Aorta (tissue), 5 donors: ENCODE results near the gene DMRT3. TPM values are rescaled to one million over a fixed set of nuclear protein-coding genes. Genes with fewer than 3 reads are reported as not detected.

Experiments used
- ATAC-seq: fragments of 200-7000 bp; cut with Tn5 transposase; one replicate; pipeline ENCODE4 v1.9.1; 2022; ENCODE audit warnings: moderate library complexity; ENCODE audit not compliant: low FRiP score
- DNase-seq, 2 donors: peaks; one replicate each; pipeline ENCODE4 v3.0.0-alpha.2; 2020
- H3K27ac ChIP-seq, 2 donors: one replicate each; pipeline ENCODE4 v1.5.1; 2013; ENCODE audit warnings: low read length in 2 of 2, mild to moderate bottlenecking in 2 of 2, moderate library complexity in 2 of 2, control low read depth in 1 of 2, inconsistent platforms in 1 of 2, low read depth in 1 of 2
- H3K27me3 ChIP-seq, 2 donors: one replicate each; pipeline ENCODE4 v1.6.1; 2013; ENCODE audit warnings: control low read depth in 1 of 2, low read length in 1 of 2, mild to moderate bottlenecking in 1 of 2, moderate library complexity in 1 of 2; ENCODE audit not compliant: insufficient read depth in 2 of 2, control insufficient read depth in 1 of 2
- H3K36me3 ChIP-seq, 2 donors: one replicate each; pipeline ENCODE4 v1.6.1; 2013; ENCODE audit warnings: control low read depth in 1 of 2, low read length in 1 of 2, mild to moderate bottlenecking in 1 of 2; ENCODE audit not compliant: insufficient read depth in 2 of 2, control insufficient read depth in 1 of 2
- H3K4me1 ChIP-seq, 2 donors: one replicate each; pipeline ENCODE4 v1.6.1; 2013; ENCODE audit warnings: low read length in 2 of 2, control low read depth in 1 of 2, mild to moderate bottlenecking in 1 of 2, moderate library complexity in 1 of 2; ENCODE audit not compliant: insufficient read depth in 2 of 2, control insufficient read depth in 1 of 2
- H3K4me3 ChIP-seq, 2 donors: one replicate each; pipeline ENCODE4 v1.5.1; 2013; ENCODE audit warnings: low read length in 2 of 2, control low read depth in 1 of 2, mild to moderate bottlenecking in 1 of 2
- H3K9me3 ChIP-seq: one replicate; pipeline ENCODE4 v1.6.1; 2013; ENCODE audit warnings: mild to moderate bottlenecking, low read length; ENCODE audit not compliant: control insufficient read depth
- WGBS, 2 donors: extraction: QIAGEN DNeasy Blood & Tissue Kit; methylation state at CpG; one replicate each; pipeline ENCODE4 v1.1.7; 2013; 5-methylcytosine and 5-hydroxymethylcytosine counted together
- intact Hi-C, 2 donors: fragments of 100-400 bp; cut with DNase I; formaldehyde crosslinking; loops; one replicate each; pipeline versions ENCODE4 v1.14.2 to v1.15.0; 2022
- polyA plus RNA-seq, 2 donors: library from polyadenylated mRNA; stranded (reverse); fragments of 200-250 nt; gene quantifications; one replicate each; pipeline ENCODE4 v1.2.3, GENCODE V29; 2013
- total RNA-seq, 2 donors: library from RNA; stranded (reverse); fragmentation: NEBNext Ultra II Directional; extraction: Animal tissue kit (Norgen Biotek cat#: 25700); gene quantifications; one replicate each; pipeline ENCODE4 v1.2.1, GENCODE V29; 2021
- donor health status: healthy with polysubstance abuse.
- donor health status: Bipolar disorder and iron deficiency.
- donor health status: DM: no; HTN: no; CAD: no.
- donor health status: DM: no; HTN: no; CAD: no.
- donor health status: DM: yes; HTN: yes; CAD: no.

Gene DMRT3
- total and polyA plus RNA-seq, 4 donors = 0.26 to 1.2 TPM; not detected in 2

GRCh38 chr9:1025131-1025530 lies 48.7 kb downstream of the DMRT3 start:
- WGBS, 2 donors = 72 to 78% methylated on average over 8 of the region's 8 CpGs
- intact Hi-C loops = no loop called here

GRCh38 chr9:1026219-1026618 lies 49.8 kb downstream of the DMRT3 start:
- Histone ChIP-seq H3K4me1 (no peaks in the 10 kb centered on the region), H3K9me3 (peaks cover 7% of the 10 kb centered on the region), H3K36me3 (no peaks in the 10 kb centered on the region), H3K4me3 (no peak overlapping the region), H3K27ac (no peak overlapping the region), H3K27me3 (no peaks in the 10 kb centered on the region)
- intact Hi-C loops = no loop called here
- ATAC-seq = no peak
- DNase-seq = no peak

More at GRCh38 chr9:1025131-1025530, 48.7 kb downstream of the DMRT3 start:
- no peak overlapping the region for H3K4me3 ChIP-seq
- ATAC-seq (no peak), DNase-seq (no peak)
- no peaks in the 10 kb centered on the region for H3K36me3 ChIP-seq
- H3K4me1 ChIP-seq = no peaks in the 10 kb centered on the region
- H3K27me3 ChIP-seq = no peaks in the 10 kb centered on the region
- H3K27ac ChIP-seq = no peak overlapping the region
- H3K9me3 ChIP-seq = peaks cover 7% of the 10 kb centered on the region

GRCh38 chr9:1028501-1029190 lies 52.2 kb downstream of the DMRT3 start:
- ATAC-seq (no peak), DNase-seq (no peak)
- 25 to 47% methylated on average over 8 of the region's 8 CpGs for WGBS, 2 donors
- Histone ChIP-seq H3K36me3 (no peaks in the 10 kb centered on the region), H3K27ac (no peak overlapping the region), H3K27me3 (no peaks in the 10 kb centered on the region), H3K4me3 (no peak overlapping the region), H3K9me3 (peaks cover 3% of the 10 kb centered on the region), H3K4me1 (no peaks in the 10 kb centered on the region)
- intact Hi-C loops = no loop called here

GRCh38 chr9:1031951-1032601 lies 55.6 kb downstream of the DMRT3 start:
- intact Hi-C loops = no loop called here
- Histone ChIP-seq H3K27me3 (no peaks in the 10 kb centered on the region), H3K36me3 (no peaks in the 10 kb centered on the region), H3K4me3 (no peak overlapping the region), H3K9me3 (no peaks in the 10 kb centered on the region), H3K27ac (no peak overlapping the region), H3K4me1 (no peaks in the 10 kb centered on the region)
- 37 to 51% methylated on average over 14 of the region's 14 CpGs for WGBS, 2 donors
- DNase-seq (no peak), ATAC-seq (no peak)

GRCh38 chr9:1034271-1034670 lies 57.8 kb downstream of the DMRT3 start:
- no peaks in the 10 kb centered on the region for H3K36me3 ChIP-seq
- H3K4me3 ChIP-seq = no peak overlapping the region
- ATAC-seq (no peak), DNase-seq (no peak)
- H3K9me3 ChIP-seq = no peaks in the 10 kb centered on the region
- 25 to 27% methylated on average over 3 of the region's 3 CpGs for WGBS, 2 donors
- intact Hi-C loops = no loop called here
- no peak overlapping the region for H3K27ac ChIP-seq
- no peaks in the 10 kb centered on the region for H3K27me3 ChIP-seq
- no peaks in the 10 kb centered on the region for H3K4me1 ChIP-seq

GRCh38 chr9:1039589-1039988 lies 63.1 kb downstream of the DMRT3 start:
- intact Hi-C loops = no loop called here
- H3K27me3 ChIP-seq = peaks cover 0 to 4% of the 10 kb centered on the region in 2 donors
- 34 to 47% methylated on average over 4 of the region's 4 CpGs for WGBS, 2 donors

More at GRCh38 chr9:1039589-1039988, 63.1 kb downstream of the DMRT3 start:
- no peak for ATAC-seq
- no peak overlapping the region for H3K4me3 ChIP-seq
- no peak for DNase-seq
- no peak overlapping the region for H3K27ac ChIP-seq
- H3K36me3 ChIP-seq = no peaks in the 10 kb centered on the region
- H3K4me1 ChIP-seq = no peaks in the 10 kb centered on the region
- no peaks in the 10 kb centered on the region for H3K9me3 ChIP-seq

Other genes with a start within 250 kb of the DMRT3 start
- gene DMRT1, start 135.0 kb upstream of the DMRT3 start, total RNA-seq = not detected
- gene DMRT1, start 135.0 kb upstream of the DMRT3 start, polyA plus RNA-seq = not detected
- gene DMRT2, start 73.7 kb downstream of the DMRT3 start, total RNA-seq = under 1 TPM in 1 of 2 donors, not detected in 1; 0.69 TPM
- under 1 TPM in 1 of 2 donors, not detected in 1; 0.75 TPM for gene DMRT2, start 73.7 kb downstream of the DMRT3 start, polyA plus RNA-seq